Smooth muscle cell (in vitro differentiated cells): ENCODE measurements around the gene NAT9. TPM values are rescaled to one million over a fixed set of nuclear protein-coding genes. Genes with fewer than 3 reads are reported as not detected.

ENCODE experiments used
- DNase-seq: peaks from one replicate; lab custom pipeline; 2025; ENCODE audit not compliant: unreplicated experiment; lab: John Stamatoyannopoulos, UW
- H2AFZ ChIP-seq: fragments of 200-600 bp; sonication (generic); 2 replicates; pipeline ENCODE4 v1.6.0; 2016; ENCODE audit warnings: antibody characterized with exemption, low read depth, mild to moderate bottlenecking
- H3F3A ChIP-seq: fragments of 200-600 bp; sonication (generic); 2 replicates; pipeline ENCODE4 v1.6.0; 2017; ENCODE audit warnings: antibody characterized with exemption, low read depth
- H3K27ac ChIP-seq: fragments of 200-600 bp; sonication (generic); 2 replicates; pipeline ENCODE4 v1.5.1; 2016; ENCODE audit warnings: low read depth, mild to moderate bottlenecking
- H3K27me3 ChIP-seq: fragments of 200-600 bp; sonication (generic); 2 replicates; pipeline ENCODE4 v1.6.1; 2016; ENCODE audit warnings: low read depth, mild to moderate bottlenecking
- H3K36me3 ChIP-seq: fragments of 200-600 bp; sonication (generic); 2 replicates; pipeline ENCODE4 v1.5.1; 2016; ENCODE audit warnings: low read depth
- H3K4me1 ChIP-seq: fragments of 200-600 bp; sonication (generic); 2 replicates; pipeline ENCODE4 v1.5.1; 2016; ENCODE audit warnings: low read depth
- H3K4me2 ChIP-seq: fragments of 200-600 bp; sonication (generic); 2 replicates; pipeline ENCODE4 v1.6.0; 2016; ENCODE audit warnings: mild to moderate bottlenecking
- H3K4me3 ChIP-seq: fragments of 200-600 bp; sonication (generic); 2 replicates; pipeline ENCODE4 v1.5.1; 2016; ENCODE audit warnings: mild to moderate bottlenecking
- H3K79me2 ChIP-seq: fragments of 200-600 bp; sonication (generic); 2 replicates; pipeline ENCODE4 v1.6.0; 2016; ENCODE audit warnings: low read depth, mild to moderate bottlenecking
- H3K9ac ChIP-seq: fragments of 200-600 bp; sonication (generic); 2 replicates; pipeline ENCODE4 v1.6.0; 2016; ENCODE audit warnings: low read depth
- H3K9me3 ChIP-seq: fragments of 200-600 bp; sonication (generic); replicated peaks from 2 replicates; pipeline ENCODE4 v1.5.1; 2016; ENCODE audit warnings: low read depth
- H4K20me1 ChIP-seq: fragments of 200-600 bp; sonication (generic); 2 replicates; pipeline ENCODE4 v1.6.0; 2016; ENCODE audit warnings: low read depth
- WGBS: methylation state at CpG from one replicate; pipeline ENCODE4 v1.1.7; 2016; ENCODE audit warnings: low lambda C conversion rate; 5-methylcytosine and 5-hydroxymethylcytosine counted together
- polyA plus RNA-seq: library from polyadenylated mRNA; unstranded; fragments of >200 nt; fragmentation: Nextera tagmentation; extraction: Ambion mirVana; gene quantifications from 2 replicates; pipeline ENCODE4 v1.2.1, GENCODE V29; 2016
- total RNA-seq: library from RNA; depleted of rRNA; stranded (reverse); fragments of >200 nt; gene quantifications from 2 replicates; pipeline ENCODE4 v1.2.3, GENCODE V29; 2014
- TF ChIP-seq, protein P1 (sequence below): fragments of 200-600 bp; sonication (generic); IDR thresholded peaks from 2 replicates; pipeline ENCODE4 v1.5.1; 2017; ENCODE audit warnings: borderline replicate concordance, mild to moderate bottlenecking, antibody characterized with exemption; ENCODE audit not compliant: insufficient read depth, poor library complexity, severe bottlenecking

Gene NAT9
- total and polyA plus RNA-seq, 2 experiments from 2014 or later = 21.4 to 42.5 TPM

DNA sequence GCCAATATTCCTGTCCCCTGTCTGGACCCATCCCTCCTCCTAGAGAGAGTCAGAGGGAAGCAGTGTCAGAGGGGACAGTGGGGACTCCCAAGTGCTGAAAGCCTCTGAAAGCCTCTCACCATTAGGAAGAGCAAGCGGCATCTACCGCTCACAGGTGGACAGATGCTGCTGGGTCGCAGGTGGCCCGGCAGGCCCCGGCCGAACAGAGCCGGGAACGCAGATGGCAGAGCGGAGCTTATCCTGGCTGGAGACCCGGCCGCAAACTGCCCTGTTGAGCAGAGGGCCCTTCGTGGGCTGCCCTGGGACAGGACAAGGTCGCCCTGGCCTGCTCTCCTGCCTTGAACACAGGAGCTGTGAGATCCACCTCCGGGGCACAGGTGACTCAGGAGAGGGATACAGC is 23.0 kb upstream of the NAT9 start:
- H3K27me3 ChIP-seq = no peaks in the 10 kb centered on the region
- no peak for DNase-seq
- 98% methylated on average over 14 of the region's 14 CpGs for WGBS
- no peaks in the 10 kb centered on the region for H3K36me3 ChIP-seq
- no peak overlapping the region for H3K4me3 ChIP-seq
- H3K4me2 ChIP-seq = no peak overlapping the region
- H4K20me1 ChIP-seq = peaks cover 6% of the 10 kb centered on the region
- H3K79me2 ChIP-seq = no peaks in the 10 kb centered on the region
- H3K4me1 ChIP-seq = no peaks in the 10 kb centered on the region
- H3K9ac ChIP-seq = no peak overlapping the region
- H3K27ac ChIP-seq = no peak overlapping the region
- TF ChIP-seq, protein P1, sequence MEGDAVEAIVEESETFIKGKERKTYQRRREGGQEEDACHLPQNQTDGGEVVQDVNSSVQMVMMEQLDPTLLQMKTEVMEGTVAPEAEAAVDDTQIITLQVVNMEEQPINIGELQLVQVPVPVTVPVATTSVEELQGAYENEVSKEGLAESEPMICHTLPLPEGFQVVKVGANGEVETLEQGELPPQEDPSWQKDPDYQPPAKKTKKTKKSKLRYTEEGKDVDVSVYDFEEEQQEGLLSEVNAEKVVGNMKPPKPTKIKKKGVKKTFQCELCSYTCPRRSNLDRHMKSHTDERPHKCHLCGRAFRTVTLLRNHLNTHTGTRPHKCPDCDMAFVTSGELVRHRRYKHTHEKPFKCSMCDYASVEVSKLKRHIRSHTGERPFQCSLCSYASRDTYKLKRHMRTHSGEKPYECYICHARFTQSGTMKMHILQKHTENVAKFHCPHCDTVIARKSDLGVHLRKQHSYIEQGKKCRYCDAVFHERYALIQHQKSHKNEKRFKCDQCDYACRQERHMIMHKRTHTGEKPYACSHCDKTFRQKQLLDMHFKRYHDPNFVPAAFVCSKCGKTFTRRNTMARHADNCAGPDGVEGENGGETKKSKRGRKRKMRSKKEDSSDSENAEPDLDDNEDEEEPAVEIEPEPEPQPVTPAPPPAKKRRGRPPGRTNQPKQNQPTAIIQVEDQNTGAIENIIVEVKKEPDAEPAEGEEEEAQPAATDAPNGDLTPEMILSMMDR = no peak
- H3K9me3 ChIP-seq = no peaks in the 10 kb centered on the region
- H2AFZ ChIP-seq = no peak overlapping the region
- H3F3A ChIP-seq = no peaks in the 10 kb centered on the region

DNA sequence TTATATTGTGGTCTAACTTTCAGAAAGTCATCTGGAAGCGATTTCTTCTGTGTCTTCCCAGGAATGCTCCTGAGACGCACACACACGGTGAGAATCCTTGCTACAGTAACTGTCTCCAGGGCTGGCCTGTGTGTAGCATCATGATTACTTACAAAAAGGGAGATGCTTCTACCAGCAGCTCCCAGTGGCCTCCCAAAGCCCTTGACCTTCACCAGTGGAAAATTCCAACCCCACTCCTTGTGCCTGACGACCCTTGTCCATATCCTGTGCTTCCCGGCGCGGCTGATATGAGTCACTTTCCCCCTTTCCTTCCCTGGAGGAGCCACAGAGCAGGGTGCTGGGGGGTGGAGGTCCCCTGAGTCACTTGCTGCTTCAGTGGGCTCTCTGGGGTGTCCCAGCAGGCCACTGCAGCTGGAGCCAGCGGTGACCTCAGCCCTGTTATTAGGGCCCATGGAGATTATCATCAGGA is 22.1 kb upstream of the NAT9 start:
- peaks cover 6% of the 10 kb centered on the region for H4K20me1 ChIP-seq
- no peak for DNase-seq
- no peak overlapping the region for H3K4me3 ChIP-seq
- H3K4me1 ChIP-seq = no peaks in the 10 kb centered on the region
- TF ChIP-seq, protein P1 = no peak
- H2AFZ ChIP-seq = no peak overlapping the region
- WGBS = 47% methylated on average over 8 of the region's 8 CpGs
- no peaks in the 10 kb centered on the region for H3K36me3 ChIP-seq
- H3K9me3 ChIP-seq = no peaks in the 10 kb centered on the region
- no peak overlapping the region for H3K27ac ChIP-seq
- no peak overlapping the region for H3K9ac ChIP-seq
- H3F3A ChIP-seq = no peaks in the 10 kb centered on the region
- no peak overlapping the region for H3K4me2 ChIP-seq
- no peaks in the 10 kb centered on the region for H3K79me2 ChIP-seq
- H3K27me3 ChIP-seq = no peaks in the 10 kb centered on the region

DNA sequence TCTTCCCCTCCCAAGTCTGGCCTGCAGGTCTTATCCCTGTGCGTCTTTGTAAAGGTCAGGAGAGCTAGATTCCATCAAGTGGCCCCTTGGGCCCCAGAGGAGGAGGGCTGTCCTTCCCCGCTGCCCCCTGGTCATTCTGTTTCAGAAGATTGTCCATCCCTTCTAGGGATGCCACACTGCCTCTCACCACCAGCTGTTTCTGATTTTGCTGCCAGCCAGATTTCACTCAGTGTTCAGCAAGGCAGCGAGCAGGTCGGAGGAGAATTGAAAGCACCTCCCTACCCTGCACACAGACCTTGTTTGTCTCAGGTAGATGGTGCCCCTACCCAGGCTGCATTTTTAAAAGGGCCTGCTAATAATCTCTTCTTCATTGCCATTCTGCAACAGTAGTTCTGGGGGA is 21.7 kb upstream of the NAT9 start:
- DNase-seq = no peak
- H3K36me3 ChIP-seq = no peaks in the 10 kb centered on the region
- H3K9ac ChIP-seq = no peak overlapping the region
- H2AFZ ChIP-seq = no peak overlapping the region
- TF ChIP-seq, protein P1 = no peak
- no peaks in the 10 kb centered on the region for H3K9me3 ChIP-seq
- WGBS = 85% methylated on average over 4 of the region's 4 CpGs
- peaks cover 6% of the 10 kb centered on the region for H4K20me1 ChIP-seq
- H3K4me2 ChIP-seq = no peak overlapping the region
- H3K4me1 ChIP-seq = no peaks in the 10 kb centered on the region
- H3F3A ChIP-seq = no peaks in the 10 kb centered on the region
- H3K79me2 ChIP-seq = no peaks in the 10 kb centered on the region
- no peak overlapping the region for H3K4me3 ChIP-seq
- no peak overlapping the region for H3K27ac ChIP-seq
- H3K27me3 ChIP-seq = no peaks in the 10 kb centered on the region

DNA sequence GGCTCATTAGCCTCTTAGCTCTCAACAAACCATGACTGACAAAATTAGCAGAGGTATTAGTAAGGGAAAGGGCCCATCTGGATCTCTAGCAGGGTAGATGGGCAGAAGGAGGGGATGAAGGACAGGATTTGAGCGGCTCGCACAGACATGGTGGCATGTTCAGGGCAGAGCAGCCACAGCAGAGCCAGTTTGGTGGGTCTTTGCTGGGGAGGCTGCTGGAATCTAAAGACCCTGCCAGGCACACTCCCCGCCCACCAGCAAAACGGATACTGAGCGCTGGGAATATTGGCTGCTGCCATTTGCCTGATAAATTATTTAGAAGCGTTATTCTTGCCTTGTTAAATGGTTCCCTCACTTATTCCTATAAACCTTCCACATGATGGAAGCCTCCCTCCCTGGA is 20.7 kb upstream of the NAT9 start:
- Histone ChIP-seq H3K79me2 (no peaks in the 10 kb centered on the region), H3K36me3 (no peaks in the 10 kb centered on the region), H3K27me3 (no peaks in the 10 kb centered on the region), H3K9ac (no peak overlapping the region), H3K4me1 (no peaks in the 10 kb centered on the region), H3K4me3 (no peak overlapping the region), H2AFZ (no peak overlapping the region), H4K20me1 (peaks cover 6% of the 10 kb centered on the region), H3K4me2 (no peak overlapping the region), H3F3A (no peaks in the 10 kb centered on the region), H3K9me3 (no peaks in the 10 kb centered on the region), H3K27ac (no peak overlapping the region)
- TF ChIP-seq, protein P1 = no peak
- no peak for DNase-seq
- WGBS = 97% methylated on average over 6 of the region's 6 CpGs
